NCI-H1436 treated with DMSO at 0.1 percent for 48 hours (cell line): ENCODE results near the gene PGAP1.
"Not testable (repeated sequence)": the region's sequence is repeated elsewhere in the genome, so short reads cannot be mapped to it uniquely, and the experiment has no call there.

Source experiments
- DNase-seq: peaks from one replicate; lab custom pipeline; 2025; lab: John Stamatoyannopoulos, UW

Gene PGAP1

GRCh38 chr2:196951973-196952372 lies 25.5 kb upstream of the PGAP1 start:
- DNase-seq = no peak

- DNase-seq = no peak
Measured at GRCh38 chr2:196949116-196949515, 22.6 kb upstream of the PGAP1 start.

- DNase-seq = no peak
Measured at GRCh38 chr2:196944570-196944969, 18.1 kb upstream of the PGAP1 start.

GRCh38 chr2:196941398-196942078 lies 15.0 kb upstream of the PGAP1 start:
- no peak for DNase-seq

GRCh38 chr2:196939371-196939770 lies 12.9 kb upstream of the PGAP1 start:
- no peak for DNase-seq

- DNase-seq = no peak
Measured at GRCh38 chr2:196935432-196935831, 8.9 kb upstream of the PGAP1 start.

GRCh38 chr2:196934672-196935071 lies 8.2 kb upstream of the PGAP1 start:
- no peak for DNase-seq

GRCh38 chr2:196931555-196931954 lies 5.0 kb upstream of the PGAP1 start:
- DNase-seq = no peak

- no peak for DNase-seq
Measured at GRCh38 chr2:196927376-196928225, 1.1 kb upstream of the PGAP1 start.

GRCh38 chr2:196925768-196926561 lies 542 bp downstream of the PGAP1 start:
- no peak for DNase-seq

GRCh38 chr2:196925051-196925767 lies 1.3 kb downstream of the PGAP1 start:
- DNase-seq = no peak

GRCh38 chr2:196924051-196924450 lies 2.5 kb downstream of the PGAP1 start:
- DNase-seq = no peak

- no peak for DNase-seq
Measured at GRCh38 chr2:196918927-196919326, 7.6 kb downstream of the PGAP1 start.

GRCh38 chr2:196917802-196918201 lies 8.7 kb downstream of the PGAP1 start:
- DNase-seq = no peak

- DNase-seq = no peak
Measured at GRCh38 chr2:196915507-196916189, 10.9 kb downstream of the PGAP1 start.

GRCh38 chr2:196914867-196915460 lies 11.5 kb downstream of the PGAP1 start:
- no peak for DNase-seq

- DNase-seq = no peak
Measured at GRCh38 chr2:196913691-196914090, 12.8 kb downstream of the PGAP1 start.

- DNase-seq = not testable (repeated sequence)
Measured at GRCh38 chr2:196905365-196905764, 21.1 kb downstream of the PGAP1 start.

- no peak for DNase-seq
Measured at GRCh38 chr2:196902828-196903227, 23.7 kb downstream of the PGAP1 start.

- DNase-seq = no peak
Measured at GRCh38 chr2:196900843-196901242, 25.7 kb downstream of the PGAP1 start.

GRCh38 chr2:196899976-196900375 lies 26.5 kb downstream of the PGAP1 start:
- DNase-seq = no peak
